ENCODE data around the gene SCOC. TPM values are rescaled to one million over a fixed set of nuclear protein-coding genes. Genes with fewer than 3 reads are reported as not detected.
A peak's percentile ranks its signal among the peaks of the same experiment; 100 is the strongest.

The SCOC gene
- total and polyA plus RNA-seq, 10 of the 15 experiments (the other 5 are each of a cell fraction or from before 2014, with no cell fraction given): 28.2 to 154 (median 54.0) TPM

DNA sequence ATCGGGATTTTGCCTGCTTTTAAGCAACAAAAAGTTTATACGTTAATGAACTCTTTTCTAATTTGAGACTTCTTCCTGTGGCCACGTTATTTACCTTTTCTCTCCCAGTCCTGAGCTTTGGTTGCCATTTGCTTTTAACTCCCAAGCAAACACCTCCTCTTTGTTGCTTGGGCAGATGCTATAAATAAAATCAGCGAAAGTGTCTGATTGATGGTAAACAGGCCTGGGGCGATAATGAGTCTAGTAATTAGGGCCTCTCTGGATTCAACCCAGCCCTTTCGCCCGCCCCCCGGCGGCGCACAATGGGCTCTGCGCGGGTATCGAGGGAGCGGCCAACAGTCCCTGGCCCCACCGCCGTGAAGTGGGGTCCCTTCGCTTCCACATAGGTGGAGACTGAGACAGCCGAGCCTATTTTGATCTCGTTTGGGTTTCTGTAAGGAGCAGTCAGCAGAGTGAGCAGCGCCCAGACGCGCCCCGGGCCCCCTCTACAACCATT, 53.2 kb downstream of the SCOC start:
- 8% methylated on average over 23 of the region's 23 CpGs for WGBS (ENCODE audit: insufficient coverage, insufficient replicate concordance, low lambda C conversion rate, missing lambda C conversion rate)
- Histone ChIP-seq H4K20me1 (ENCODE audit: control insufficient read depth, insufficient read depth) (no peaks in the 10 kb centered on the region), H3K4me2 (ENCODE audit: control insufficient read depth, insufficient read depth) (peak overlapping the region; percentile 97), H3K27ac (ENCODE audit: control insufficient read depth, insufficient read depth) (no peak overlapping the region), H3K36me3 (ENCODE audit: control insufficient read depth in 2 of 2, insufficient read depth in 2 of 2, low read length in 1 of 2) (no peaks in the 10 kb centered on the region), H3K9ac (ENCODE audit: control insufficient read depth, insufficient read depth, low read length) (no peak overlapping the region; the same call in 1 of the 2 replicates), H2AFZ (ENCODE audit: control insufficient read depth, low read depth, low read length) (peak overlapping the region; percentile 95), H3K79me2 (ENCODE audit: control insufficient read depth, insufficient read depth, low read length) (no peaks in the 10 kb centered on the region), H3K27me3 (replicated peaks in 1 of 2; ENCODE audit: control insufficient read depth in 2 of 2, insufficient read depth in 2 of 2, low read length in 1 of 2) (peaks cover 0 to 5% of the 10 kb centered on the region in 2 experiments; a peak in 2 of 4 replicates), H3K4me3 (peak overlapping the region; percentile 55; the same call in 1 of the 2 replicates), H3K9me3 (replicated peaks; ENCODE audit: control insufficient read depth, insufficient read depth, low read length) (no peaks in the 10 kb centered on the region), H3K4me1 (ENCODE audit: control insufficient read depth, insufficient read depth, low read length) (peaks cover 5% of the 10 kb centered on the region; the same call in 1 of the 2 replicates)
- SMC1A ChIA-PET (ENCODE audit: uncharacterized antibody, unreplicated experiment): no interaction called here
- in situ Hi-C loops (cut with MboI) (no loop called here), intact Hi-C loops (cut with micrococcal nuclease; ENCODE audit: unreplicated experiment) (loop anchor here (5.0 kb wide), 1 partner anchor 426 kb away; no protein-coding TSS in a partner anchor)
- TF ChIP-seq CTCF (IDR thresholded peaks at IDR 0.05 in 2 of 3, conservative IDR thresholded peaks at IDR 0.05 in 1 of 3; ENCODE audit: control insufficient read depth in 2 of 3, extremely low read depth in 1 of 3, insufficient read depth in 1 of 3, low read depth in 3 of 3, low read length in 3 of 3) (0 out of 6 replicates have a peak, but pooled peaks of 1 of the 3 experiments have one; percentile 3), CREM (IDR thresholded peaks at IDR 0.05; ENCODE audit: low read depth) (no peak)
- POLR2A ChIA-PET: no interaction called here
- RAD21 ChIA-PET (ENCODE audit: unreplicated experiment): no interaction called here
- BruUV-seq (replicated peaks): no TSS peak
- DNase-seq (ENCODE audit: low read depth, low spot score) (no peak), FAIRE-seq (no peak), ATAC-seq (peak; percentile 52)
- CTCF ChIA-PET: interaction anchor here (0.6 kb wide), 1 partner anchor 95 kb away, joined by 3 read pairs; no protein-coding TSS in a partner anchor

Data from GM12878 (cell line).